CD4-positive, alpha-beta T cell treated with Interleukin-4 for 4 hours (primary cell): ENCODE measurements around the gene TSC22D4.

Experiments used
- DNase-seq: peaks from one replicate; pipeline ENCODE4 v3.0.0-alpha.2; 2020

The TSC22D4 gene

DNA sequence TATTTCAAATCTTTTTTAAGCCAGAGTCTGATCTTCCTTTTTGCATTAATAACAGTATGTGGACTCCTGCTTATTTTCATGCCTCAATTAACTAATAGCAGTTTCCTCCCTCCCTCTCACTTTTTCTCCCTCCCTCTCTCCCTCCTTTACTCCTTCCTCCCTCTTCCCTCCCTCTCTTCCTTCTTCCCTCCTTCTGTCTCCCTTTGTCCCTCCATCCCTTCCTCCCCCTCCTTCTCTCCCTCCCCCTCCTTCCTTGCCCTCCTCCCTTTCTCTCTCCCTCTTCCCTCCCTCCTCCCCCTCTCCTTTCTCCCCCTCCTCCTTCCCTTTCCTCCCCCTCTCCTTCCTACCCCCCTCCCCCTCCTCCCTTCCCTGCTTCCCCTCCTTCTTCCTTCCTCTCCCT, 52.5 kb downstream of the TSC22D4 start:
- no peak for DNase-seq

- no peak for DNase-seq
These were observed 53.7 kb downstream of the TSC22D4 start for GRCh38 chr7:100425347-100425746.

DNA sequence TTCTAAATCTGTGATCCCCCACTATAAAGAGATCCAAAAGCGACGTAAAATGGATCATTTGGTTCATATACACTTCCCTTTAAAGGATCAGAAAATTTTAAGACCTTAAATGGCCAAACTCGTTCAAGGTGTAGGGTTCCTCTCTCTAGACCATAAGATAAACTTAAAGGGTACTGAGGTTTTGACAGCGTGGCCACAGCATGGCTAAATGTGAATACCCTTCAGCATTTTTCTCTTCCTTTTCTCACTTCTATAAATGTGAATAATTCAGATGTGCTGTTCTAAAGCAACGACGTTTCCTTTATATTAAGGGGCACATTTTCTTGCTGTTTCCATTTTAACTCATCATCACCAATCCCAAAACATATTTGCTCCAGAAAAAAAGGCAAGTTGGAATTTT, 55.7 kb downstream of the TSC22D4 start:
- no peak for DNase-seq

DNA sequence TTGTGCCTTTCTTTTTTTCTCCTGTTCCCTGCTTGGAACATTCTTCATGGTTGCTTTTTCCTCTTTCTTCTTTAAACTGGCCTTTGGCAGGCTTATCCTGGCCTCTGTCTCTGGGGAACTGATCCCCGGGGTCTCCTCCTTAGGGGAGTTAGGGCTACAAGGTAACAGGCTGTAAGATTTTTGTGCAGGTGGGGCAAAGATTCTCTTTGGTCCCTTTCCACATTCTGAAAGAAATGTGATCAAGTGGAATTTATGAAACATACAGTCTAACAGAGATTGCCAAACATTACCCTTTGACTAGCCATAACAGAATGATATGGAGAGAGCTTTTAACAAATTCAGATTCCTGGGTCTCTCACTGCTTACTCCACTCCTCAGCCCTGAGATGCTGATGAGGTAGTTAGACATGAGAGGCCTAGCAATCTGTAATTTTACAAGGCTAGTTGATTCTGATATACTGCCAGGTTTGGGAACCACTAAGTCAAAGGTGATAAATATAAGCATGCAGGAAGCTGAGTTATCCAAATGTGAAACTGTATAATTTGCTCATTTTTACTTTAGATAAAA, 59.3 kb downstream of the TSC22D4 start:
- DNase-seq, result no peak

GRCh38 chr7:100418930-100419659, 59.9 kb downstream of the TSC22D4 start:
- DNase-seq, result no peak
